ENCODE data around the gene SFMBT1.

Gene SFMBT1

DNA sequence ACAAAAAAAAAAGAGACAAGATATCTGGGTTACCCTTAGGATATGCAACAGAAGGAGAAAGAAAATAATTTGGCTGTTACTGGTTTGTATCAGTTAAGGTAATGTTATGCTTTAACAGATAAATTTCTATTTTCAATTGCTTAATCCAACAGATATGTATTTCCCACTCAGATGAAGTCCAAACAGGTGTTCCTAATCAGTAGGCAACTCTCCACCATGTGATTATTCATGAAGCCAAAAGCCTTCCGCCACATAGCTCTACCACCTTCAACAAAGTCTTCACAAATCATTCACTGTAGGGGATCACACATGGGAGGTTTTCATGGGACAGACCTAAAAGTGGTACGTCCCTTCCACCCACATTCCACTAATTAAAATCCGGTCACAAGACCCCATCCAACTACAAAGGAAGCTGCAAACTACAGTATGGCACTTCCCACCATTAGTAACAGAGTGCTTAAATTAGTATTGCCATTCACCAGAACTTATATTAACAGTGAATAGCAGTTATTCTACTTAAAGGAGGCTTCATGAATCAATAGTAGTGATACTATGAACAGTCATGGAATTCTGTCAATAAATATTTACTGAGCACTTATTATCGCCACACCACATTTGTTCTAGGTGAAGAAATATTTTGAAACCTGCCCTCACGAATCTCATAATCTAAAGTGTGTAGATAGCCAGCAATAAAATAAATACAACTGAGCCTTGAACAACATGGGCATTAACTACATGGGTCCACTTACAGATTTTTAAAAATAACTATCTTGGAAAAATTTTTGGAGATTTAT, 66.5 kb downstream of the SFMBT1 start:
- Histone ChIP-seq H3K27ac (no peak overlapping the region), H3K9ac (ENCODE audit: insufficient read length) (no peak overlapping the region), H3K36me3 (ENCODE audit: insufficient read depth, low read length) (no peaks in the 10 kb centered on the region), H3K9me3 (ENCODE audit: low read depth, low read length) (no peaks in the 10 kb centered on the region), H3K4me3 (no peak overlapping the region)
- no peak for DNase-seq (ENCODE audit: low read depth, low spot score)
- no peak for TF ChIP-seq EZH2 (IDR thresholded peaks at IDR 0.05)
- TF ChIP-seq POLR2AphosphoS5 (IDR thresholded peaks at IDR 0.05; ENCODE audit: borderline replicate concordance, low read depth, low read length), result no peak
- TF ChIP-seq FOXP2 (optimal IDR thresholded peaks at IDR 0.05; ENCODE audit: control extremely low read depth, extremely low read length, insufficient read depth), result no peak

DNA sequence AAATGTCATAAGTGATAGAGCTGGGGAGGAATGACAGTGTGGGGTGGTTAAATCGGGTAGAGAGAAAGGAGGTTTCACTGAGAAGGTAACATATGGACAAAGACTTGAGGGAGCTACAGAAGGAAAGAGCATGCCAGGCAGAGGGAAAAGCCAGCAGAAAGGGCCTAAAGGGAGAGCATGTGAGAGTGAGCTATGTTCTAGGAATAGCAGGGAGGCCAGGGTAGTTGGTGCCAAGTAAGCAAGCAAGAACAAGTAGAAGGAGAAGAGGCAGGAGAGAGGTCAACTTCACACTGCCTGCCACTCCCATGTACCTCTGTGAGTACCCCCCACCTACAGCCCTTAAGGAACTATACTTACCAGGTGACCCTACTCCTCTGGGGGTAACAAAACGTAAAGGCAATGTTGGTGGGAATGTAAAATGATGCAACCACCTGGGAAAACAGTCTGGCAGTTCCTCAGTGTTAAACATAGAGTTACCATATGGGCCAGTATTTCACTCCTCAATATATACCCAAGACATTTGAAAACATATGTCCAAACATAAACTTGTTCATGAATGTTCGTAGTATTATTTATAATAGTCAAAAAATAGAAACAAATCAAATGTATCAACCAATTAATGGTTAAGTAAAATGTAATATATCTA, 67.6 kb downstream of the SFMBT1 start:
- Histone ChIP-seq H3K9me3 (ENCODE audit: low read depth, low read length) (no peaks in the 10 kb centered on the region), H3K36me3 (ENCODE audit: insufficient read depth, low read length) (no peaks in the 10 kb centered on the region), H3K9ac (ENCODE audit: insufficient read length) (no peak overlapping the region), H3K27ac (no peak overlapping the region), H3K4me3 (no peak overlapping the region)
- no peak for TF ChIP-seq POLR2AphosphoS5 (IDR thresholded peaks at IDR 0.05; ENCODE audit: borderline replicate concordance, low read depth, low read length)
- TF ChIP-seq FOXP2 (optimal IDR thresholded peaks at IDR 0.05; ENCODE audit: control extremely low read depth, extremely low read length, insufficient read depth), result no peak
- no peak for TF ChIP-seq EZH2 (IDR thresholded peaks at IDR 0.05)
- DNase-seq (ENCODE audit: low read depth, low spot score), result no peak

DNA sequence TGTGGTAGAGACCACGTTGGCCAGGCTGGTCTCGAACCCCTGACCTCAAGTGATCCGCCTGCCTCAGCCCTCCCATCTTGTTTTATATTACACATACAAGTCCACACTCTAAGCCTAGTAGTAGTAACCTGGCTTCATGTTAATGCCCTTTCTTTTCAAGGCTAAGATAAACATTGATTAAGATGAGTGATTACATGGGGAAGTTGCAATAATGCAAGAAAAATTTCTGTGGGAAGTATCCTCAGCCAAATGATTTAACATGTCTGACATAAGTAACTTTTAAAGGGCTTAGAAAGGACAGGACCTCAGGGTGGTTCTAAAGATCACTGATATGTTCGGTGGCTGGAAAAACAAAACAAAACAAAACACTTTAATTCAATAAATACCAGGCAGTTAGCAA, 72.1 kb downstream of the SFMBT1 start:
- Histone ChIP-seq H3K36me3 (ENCODE audit: insufficient read depth, low read length) (no peaks in the 10 kb centered on the region), H3K9me3 (ENCODE audit: low read depth, low read length) (no peaks in the 10 kb centered on the region), H3K27ac (no peak overlapping the region), H3K4me3 (no peak overlapping the region), H3K9ac (ENCODE audit: insufficient read length) (no peak overlapping the region)
- DNase-seq (ENCODE audit: low read depth, low spot score), result no peak
- TF ChIP-seq FOXP2 (optimal IDR thresholded peaks at IDR 0.05; ENCODE audit: control extremely low read depth, extremely low read length, insufficient read depth), result no peak
- TF ChIP-seq EZH2 (IDR thresholded peaks at IDR 0.05), result no peak
- TF ChIP-seq POLR2AphosphoS5 (IDR thresholded peaks at IDR 0.05; ENCODE audit: borderline replicate concordance, low read depth, low read length), result no peak

DNA sequence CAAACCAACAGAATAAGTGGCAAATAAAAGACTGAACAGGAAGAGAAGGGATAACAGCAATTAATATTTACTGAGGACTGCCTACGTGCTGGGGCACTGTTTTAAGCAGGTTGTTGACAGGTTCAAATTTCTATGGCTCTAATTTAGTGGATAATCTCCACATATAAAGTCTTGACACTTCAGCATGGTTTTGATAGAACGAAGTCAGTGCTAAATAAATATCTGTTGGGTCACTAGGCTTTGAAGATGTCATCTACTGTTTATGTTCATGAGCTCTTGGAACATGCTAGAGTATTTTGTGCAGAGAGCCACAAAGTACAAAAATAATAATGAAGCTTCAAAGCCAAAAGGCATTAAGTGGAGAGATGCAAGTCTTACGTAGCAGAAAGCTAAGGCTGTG, 74.0 kb downstream of the SFMBT1 start:
- no peak overlapping the region for H3K4me3 ChIP-seq
- no peak overlapping the region for H3K27ac ChIP-seq
- no peak for DNase-seq (ENCODE audit: low read depth, low spot score)
- H3K9me3 ChIP-seq (ENCODE audit: low read depth, low read length), result no peaks in the 10 kb centered on the region
- no peak overlapping the region for H3K9ac ChIP-seq (ENCODE audit: insufficient read length)
- TF ChIP-seq POLR2AphosphoS5 (IDR thresholded peaks at IDR 0.05; ENCODE audit: borderline replicate concordance, low read depth, low read length), result no peak
- no peak for TF ChIP-seq EZH2 (IDR thresholded peaks at IDR 0.05)
- no peak for TF ChIP-seq FOXP2 (optimal IDR thresholded peaks at IDR 0.05; ENCODE audit: control extremely low read depth, extremely low read length, insufficient read depth)
- no peaks in the 10 kb centered on the region for H3K36me3 ChIP-seq (ENCODE audit: insufficient read depth, low read length)

DNA sequence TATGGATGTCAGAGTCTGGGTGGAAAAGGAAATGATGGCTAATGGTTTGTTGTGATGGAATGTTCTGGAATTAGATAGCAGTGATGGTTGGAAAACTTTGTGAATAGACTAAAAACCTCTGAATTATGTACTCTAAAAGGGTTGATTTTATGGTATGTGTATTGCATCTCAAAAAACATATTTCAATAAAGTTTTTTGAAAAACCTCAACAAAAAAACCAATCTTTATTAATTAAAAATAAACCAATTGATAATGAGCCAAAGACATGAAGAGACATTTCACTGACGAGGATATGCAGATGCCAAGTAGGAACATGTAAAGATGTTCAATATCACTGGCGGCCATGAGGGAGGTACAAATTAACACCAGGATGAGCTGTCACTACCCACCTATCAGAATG, 78.5 kb downstream of the SFMBT1 start:
- TF ChIP-seq FOXP2 (optimal IDR thresholded peaks at IDR 0.05; ENCODE audit: control extremely low read depth, extremely low read length, insufficient read depth) (no peak), EZH2 (IDR thresholded peaks at IDR 0.05) (no peak), POLR2AphosphoS5 (IDR thresholded peaks at IDR 0.05; ENCODE audit: borderline replicate concordance, low read depth, low read length) (no peak)
- no peak for DNase-seq (ENCODE audit: low read depth, low spot score)
- H3K36me3 ChIP-seq (ENCODE audit: insufficient read depth, low read length), result no peaks in the 10 kb centered on the region
- H3K9me3 ChIP-seq (ENCODE audit: low read depth, low read length), result no peaks in the 10 kb centered on the region
- H3K4me3 ChIP-seq, result no peak overlapping the region
- H3K9ac ChIP-seq (ENCODE audit: insufficient read length), result no peak overlapping the region
- H3K27ac ChIP-seq, result no peak overlapping the region

DNA sequence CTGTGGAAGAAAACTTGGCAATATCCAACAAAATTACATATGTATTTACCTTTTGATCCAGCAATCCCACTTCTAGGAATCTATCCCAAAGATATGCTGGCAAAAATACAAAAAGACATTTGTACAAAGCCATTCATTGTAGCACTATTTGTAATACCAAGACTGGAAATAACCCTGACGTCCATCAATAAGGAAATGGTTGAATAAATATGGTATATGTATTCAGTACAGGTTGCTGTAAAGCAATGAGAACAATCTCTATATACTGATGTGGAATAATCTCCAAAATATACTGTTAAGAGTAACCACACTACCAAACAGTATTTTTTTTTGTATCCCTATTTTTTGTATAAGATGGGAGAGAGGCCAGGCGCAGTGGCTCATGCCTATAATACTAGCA, 83.7 kb downstream of the SFMBT1 start:
- TF ChIP-seq FOXP2 (optimal IDR thresholded peaks at IDR 0.05; ENCODE audit: control extremely low read depth, extremely low read length, insufficient read depth) (no peak), EZH2 (IDR thresholded peaks at IDR 0.05) (no peak), POLR2AphosphoS5 (IDR thresholded peaks at IDR 0.05; ENCODE audit: borderline replicate concordance, low read depth, low read length) (no peak)
- Histone ChIP-seq H3K4me3 (no peak overlapping the region), H3K36me3 (ENCODE audit: insufficient read depth, low read length) (no peaks in the 10 kb centered on the region), H3K9ac (ENCODE audit: insufficient read length) (no peak overlapping the region), H3K9me3 (ENCODE audit: low read depth, low read length) (no peaks in the 10 kb centered on the region), H3K27ac (no peak overlapping the region)
- DNase-seq (ENCODE audit: low read depth, low spot score), result no peak

DNA sequence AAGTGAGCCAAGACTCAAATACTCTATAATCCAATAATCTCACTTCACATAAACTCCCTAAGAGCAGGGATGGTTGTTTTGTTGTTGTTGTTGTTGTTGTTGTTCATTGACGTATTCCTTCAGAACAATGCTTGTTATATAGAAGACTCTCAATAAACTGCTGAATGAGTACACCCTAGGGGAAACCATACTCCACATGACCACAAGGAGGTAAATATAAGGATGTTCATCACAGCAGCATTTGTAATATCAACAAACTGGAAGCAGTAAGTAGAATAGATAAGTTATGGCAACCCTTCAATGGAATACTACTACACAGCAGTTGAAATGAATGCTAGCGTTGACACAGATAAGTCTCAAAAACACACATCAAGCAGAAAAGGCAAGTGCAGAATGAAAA, 86.1 kb downstream of the SFMBT1 start:
- Histone ChIP-seq H3K4me3 (no peak overlapping the region), H3K36me3 (ENCODE audit: insufficient read depth, low read length) (no peaks in the 10 kb centered on the region), H3K27ac (no peak overlapping the region), H3K9me3 (ENCODE audit: low read depth, low read length) (no peaks in the 10 kb centered on the region), H3K9ac (ENCODE audit: insufficient read length) (no peak overlapping the region)
- no peak for TF ChIP-seq FOXP2 (optimal IDR thresholded peaks at IDR 0.05; ENCODE audit: control extremely low read depth, extremely low read length, insufficient read depth)
- DNase-seq (ENCODE audit: low read depth, low spot score), result no peak

DNA sequence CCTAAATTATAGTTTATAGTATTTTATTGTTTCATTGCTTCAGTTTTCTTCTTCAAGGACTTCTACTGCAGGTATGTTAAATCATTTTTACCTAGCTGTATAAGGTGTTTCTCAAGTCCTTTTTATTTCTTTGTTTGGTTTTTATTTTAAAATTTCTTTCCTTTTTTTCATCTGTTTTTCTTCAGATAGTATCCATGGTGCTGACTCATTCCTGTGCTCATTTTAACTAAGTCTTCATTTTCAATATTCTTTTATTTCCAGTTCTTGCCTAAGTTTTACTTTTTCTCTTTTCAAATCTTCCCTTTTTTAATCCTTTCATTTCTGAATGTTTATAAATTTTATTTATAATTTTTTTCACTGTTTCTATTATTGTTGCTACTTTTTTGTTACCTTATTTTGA, 106.3 kb downstream of the SFMBT1 start:
- TF ChIP-seq FOXP2 (optimal IDR thresholded peaks at IDR 0.05; ENCODE audit: control extremely low read depth, extremely low read length, insufficient read depth), result no peak
- no peak for TF ChIP-seq POLR2AphosphoS5 (IDR thresholded peaks at IDR 0.05; ENCODE audit: borderline replicate concordance, low read depth, low read length)
- no peak for TF ChIP-seq EZH2 (IDR thresholded peaks at IDR 0.05)
- no peak for DNase-seq (ENCODE audit: low read depth, low spot score)
- Histone ChIP-seq H3K9ac (ENCODE audit: insufficient read length) (no peak overlapping the region), H3K9me3 (ENCODE audit: low read depth, low read length) (no peaks in the 10 kb centered on the region), H3K4me3 (no peak overlapping the region), H3K27ac (no peak overlapping the region), H3K36me3 (ENCODE audit: insufficient read depth, low read length) (no peaks in the 10 kb centered on the region)
